ENCODE measurements around the gene ADAM22. TPM values are rescaled to one million over a fixed set of nuclear protein-coding genes. Genes with fewer than 3 reads are reported as not detected.

Gene ADAM22
- polyA plus RNA-seq, 1 donor from 2014 or later: 46.3 TPM

DNA sequence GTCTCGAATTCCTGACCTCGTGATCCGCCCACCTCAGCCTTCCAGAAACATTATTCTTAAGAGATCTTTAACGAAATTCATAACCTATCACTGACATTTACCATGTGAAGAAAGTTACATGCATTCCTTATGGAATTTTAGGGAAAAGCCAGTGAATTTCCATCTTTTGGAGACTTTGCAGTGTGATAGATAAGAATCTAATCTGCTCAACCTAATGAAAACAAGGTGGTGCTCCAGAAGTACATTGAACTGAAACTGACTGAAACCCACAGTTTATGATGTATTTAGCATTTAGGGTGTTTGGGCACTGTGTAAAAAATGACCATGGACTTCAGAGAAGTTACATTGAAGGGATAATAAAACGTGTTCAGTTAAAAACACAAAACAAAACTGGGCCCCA, 242.1 kb downstream of the ADAM22 start:
- Histone ChIP-seq H4K20me1 (ENCODE audit: insufficient read depth) (no peaks in the 10 kb centered on the region), H3K79me2 (replicated peaks; ENCODE audit: insufficient read depth, low read length) (no peaks in the 10 kb centered on the region), H3K9me2 (ENCODE audit: insufficient read depth, low read length) (no peaks in the 10 kb centered on the region), H3K4me3 (ENCODE audit: low read length) (no peak overlapping the region), H3K27me3 (ENCODE audit: insufficient read depth, low read depth, low read length) (no peaks in the 10 kb centered on the region), H3K9ac (ENCODE audit: low read length) (no peak overlapping the region), H3K4me2 (ENCODE audit: low read length) (no peak overlapping the region), H2AFZ (ENCODE audit: low read depth, low read length) (no peak overlapping the region), H3K36me3 (ENCODE audit: insufficient read depth, low read length) (no peaks in the 10 kb centered on the region), H3F3A (ENCODE audit: insufficient read depth, low read length, poor library complexity, severe bottlenecking) (no peaks in the 10 kb centered on the region), H3K27ac (ENCODE audit: low read length) (no peak overlapping the region), H3K9me3 (ENCODE audit: low read length) (no peaks in the 10 kb centered on the region)
- TF ChIP-seq POLR2AphosphoS5 (IDR thresholded peaks at IDR 0.05) (no peak), EP300 (conservative IDR thresholded peaks at IDR 0.05; ENCODE audit: poor library complexity, severe bottlenecking) (no peak), SMC3 (conservative IDR thresholded peaks at IDR 0.05; ENCODE audit: poor library complexity) (no peak), RAD21 (conservative IDR thresholded peaks at IDR 0.05) (no peak), TAF1 (IDR thresholded peaks at IDR 0.05; ENCODE audit: low read depth) (no peak), EZH2 (IDR thresholded peaks at IDR 0.05; ENCODE audit: borderline replicate concordance, insufficient read depth, low read length, poor library complexity, severe bottlenecking) (no peak), MXI1 (conservative IDR thresholded peaks at IDR 0.05; ENCODE audit: poor library complexity, severe bottlenecking) (no peak)
- TF ChIP-seq, protein P1, sequence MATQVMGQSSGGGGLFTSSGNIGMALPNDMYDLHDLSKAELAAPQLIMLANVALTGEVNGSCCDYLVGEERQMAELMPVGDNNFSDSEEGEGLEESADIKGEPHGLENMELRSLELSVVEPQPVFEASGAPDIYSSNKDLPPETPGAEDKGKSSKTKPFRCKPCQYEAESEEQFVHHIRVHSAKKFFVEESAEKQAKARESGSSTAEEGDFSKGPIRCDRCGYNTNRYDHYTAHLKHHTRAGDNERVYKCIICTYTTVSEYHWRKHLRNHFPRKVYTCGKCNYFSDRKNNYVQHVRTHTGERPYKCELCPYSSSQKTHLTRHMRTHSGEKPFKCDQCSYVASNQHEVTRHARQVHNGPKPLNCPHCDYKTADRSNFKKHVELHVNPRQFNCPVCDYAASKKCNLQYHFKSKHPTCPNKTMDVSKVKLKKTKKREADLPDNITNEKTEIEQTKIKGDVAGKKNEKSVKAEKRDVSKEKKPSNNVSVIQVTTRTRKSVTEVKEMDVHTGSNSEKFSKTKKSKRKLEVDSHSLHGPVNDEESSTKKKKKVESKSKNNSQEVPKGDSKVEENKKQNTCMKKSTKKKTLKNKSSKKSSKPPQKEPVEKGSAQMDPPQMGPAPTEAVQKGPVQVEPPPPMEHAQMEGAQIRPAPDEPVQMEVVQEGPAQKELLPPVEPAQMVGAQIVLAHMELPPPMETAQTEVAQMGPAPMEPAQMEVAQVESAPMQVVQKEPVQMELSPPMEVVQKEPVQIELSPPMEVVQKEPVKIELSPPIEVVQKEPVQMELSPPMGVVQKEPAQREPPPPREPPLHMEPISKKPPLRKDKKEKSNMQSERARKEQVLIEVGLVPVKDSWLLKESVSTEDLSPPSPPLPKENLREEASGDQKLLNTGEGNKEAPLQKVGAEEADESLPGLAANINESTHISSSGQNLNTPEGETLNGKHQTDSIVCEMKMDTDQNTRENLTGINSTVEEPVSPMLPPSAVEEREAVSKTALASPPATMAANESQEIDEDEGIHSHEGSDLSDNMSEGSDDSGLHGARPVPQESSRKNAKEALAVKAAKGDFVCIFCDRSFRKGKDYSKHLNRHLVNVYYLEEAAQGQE (IDR thresholded peaks at IDR 0.05; ENCODE audit: borderline replicate concordance): no peak
- TF ChIP-seq, protein P2, sequence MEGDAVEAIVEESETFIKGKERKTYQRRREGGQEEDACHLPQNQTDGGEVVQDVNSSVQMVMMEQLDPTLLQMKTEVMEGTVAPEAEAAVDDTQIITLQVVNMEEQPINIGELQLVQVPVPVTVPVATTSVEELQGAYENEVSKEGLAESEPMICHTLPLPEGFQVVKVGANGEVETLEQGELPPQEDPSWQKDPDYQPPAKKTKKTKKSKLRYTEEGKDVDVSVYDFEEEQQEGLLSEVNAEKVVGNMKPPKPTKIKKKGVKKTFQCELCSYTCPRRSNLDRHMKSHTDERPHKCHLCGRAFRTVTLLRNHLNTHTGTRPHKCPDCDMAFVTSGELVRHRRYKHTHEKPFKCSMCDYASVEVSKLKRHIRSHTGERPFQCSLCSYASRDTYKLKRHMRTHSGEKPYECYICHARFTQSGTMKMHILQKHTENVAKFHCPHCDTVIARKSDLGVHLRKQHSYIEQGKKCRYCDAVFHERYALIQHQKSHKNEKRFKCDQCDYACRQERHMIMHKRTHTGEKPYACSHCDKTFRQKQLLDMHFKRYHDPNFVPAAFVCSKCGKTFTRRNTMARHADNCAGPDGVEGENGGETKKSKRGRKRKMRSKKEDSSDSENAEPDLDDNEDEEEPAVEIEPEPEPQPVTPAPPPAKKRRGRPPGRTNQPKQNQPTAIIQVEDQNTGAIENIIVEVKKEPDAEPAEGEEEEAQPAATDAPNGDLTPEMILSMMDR (IDR thresholded peaks at IDR 0.05; ENCODE audit: poor library complexity, severe bottlenecking): no peak

DNA sequence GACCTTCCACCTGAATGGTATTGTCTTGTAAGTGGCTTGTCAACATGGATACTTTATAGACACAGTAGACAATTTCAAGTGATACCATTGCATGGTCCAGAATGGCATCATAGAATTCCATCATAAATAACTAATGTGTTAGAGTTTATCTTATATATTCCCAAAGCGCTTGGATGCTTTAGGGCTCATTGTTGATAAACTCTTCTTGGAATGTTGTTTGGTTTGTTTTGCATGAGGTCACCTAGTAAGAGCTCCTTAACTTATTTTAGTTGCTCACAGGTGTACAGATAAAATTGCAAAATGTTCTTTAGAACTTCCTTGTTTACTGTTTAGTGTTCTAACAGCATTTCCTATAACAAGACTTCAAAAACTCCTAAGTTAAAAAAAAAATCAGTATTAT, 249.0 kb downstream of the ADAM22 start:
- TF ChIP-seq RAD21 (conservative IDR thresholded peaks at IDR 0.05) (no peak), POLR2AphosphoS5 (IDR thresholded peaks at IDR 0.05) (no peak), TAF1 (IDR thresholded peaks at IDR 0.05; ENCODE audit: low read depth) (no peak), EZH2 (IDR thresholded peaks at IDR 0.05; ENCODE audit: borderline replicate concordance, insufficient read depth, low read length, poor library complexity, severe bottlenecking) (no peak), EP300 (conservative IDR thresholded peaks at IDR 0.05; ENCODE audit: poor library complexity, severe bottlenecking) (no peak), MXI1 (conservative IDR thresholded peaks at IDR 0.05; ENCODE audit: poor library complexity, severe bottlenecking) (no peak), SMC3 (conservative IDR thresholded peaks at IDR 0.05; ENCODE audit: poor library complexity) (no peak)
- TF ChIP-seq, protein P2 (IDR thresholded peaks at IDR 0.05; ENCODE audit: poor library complexity, severe bottlenecking): no peak
- TF ChIP-seq, protein P1 (IDR thresholded peaks at IDR 0.05; ENCODE audit: borderline replicate concordance): no peak
- no peak overlapping the region for H3K27ac ChIP-seq (ENCODE audit: low read length)

More for the DNA sequence above, 249.0 kb downstream of the ADAM22 start:
- Histone ChIP-seq H3K9ac (ENCODE audit: low read length) (no peak overlapping the region), H3K9me2 (ENCODE audit: insufficient read depth, low read length) (no peaks in the 10 kb centered on the region), H2AFZ (ENCODE audit: low read depth, low read length) (no peak overlapping the region), H3K4me2 (ENCODE audit: low read length) (no peak overlapping the region), H3K9me3 (ENCODE audit: low read length) (no peaks in the 10 kb centered on the region), H3K27me3 (ENCODE audit: insufficient read depth, low read depth, low read length) (no peaks in the 10 kb centered on the region), H3K36me3 (ENCODE audit: insufficient read depth, low read length) (no peaks in the 10 kb centered on the region), H3K79me2 (replicated peaks; ENCODE audit: insufficient read depth, low read length) (no peaks in the 10 kb centered on the region), H3F3A (ENCODE audit: insufficient read depth, low read length, poor library complexity, severe bottlenecking) (no peaks in the 10 kb centered on the region), H4K20me1 (ENCODE audit: insufficient read depth) (no peaks in the 10 kb centered on the region), H3K4me3 (ENCODE audit: low read length) (no peak overlapping the region)
